ENCODE data around the gene PPP1R12A. TPM values are rescaled to one million over a fixed set of nuclear protein-coding genes. Genes with fewer than 3 reads are reported as not detected.

Gene PPP1R12A
- total RNA-seq, 1 experiment from 2014 or later = 52.0 TPM

GRCh38 chr12:79830440-79830839 lies 104.5 kb downstream of the PPP1R12A start (continued):
- TF ChIP-seq, protein P1, sequence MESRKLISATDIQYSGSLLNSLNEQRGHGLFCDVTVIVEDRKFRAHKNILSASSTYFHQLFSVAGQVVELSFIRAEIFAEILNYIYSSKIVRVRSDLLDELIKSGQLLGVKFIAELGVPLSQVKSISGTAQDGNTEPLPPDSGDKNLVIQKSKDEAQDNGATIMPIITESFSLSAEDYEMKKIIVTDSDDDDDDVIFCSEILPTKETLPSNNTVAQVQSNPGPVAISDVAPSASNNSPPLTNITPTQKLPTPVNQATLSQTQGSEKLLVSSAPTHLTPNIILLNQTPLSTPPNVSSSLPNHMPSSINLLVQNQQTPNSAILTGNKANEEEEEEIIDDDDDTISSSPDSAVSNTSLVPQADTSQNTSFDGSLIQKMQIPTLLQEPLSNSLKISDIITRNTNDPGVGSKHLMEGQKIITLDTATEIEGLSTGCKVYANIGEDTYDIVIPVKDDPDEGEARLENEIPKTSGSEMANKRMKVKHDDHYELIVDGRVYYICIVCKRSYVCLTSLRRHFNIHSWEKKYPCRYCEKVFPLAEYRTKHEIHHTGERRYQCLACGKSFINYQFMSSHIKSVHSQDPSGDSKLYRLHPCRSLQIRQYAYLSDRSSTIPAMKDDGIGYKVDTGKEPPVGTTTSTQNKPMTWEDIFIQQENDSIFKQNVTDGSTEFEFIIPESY (IDR thresholded peaks at IDR 0.05; ENCODE audit: extremely low read depth, insufficient replicate concordance, low read length) = no peak

DNA sequence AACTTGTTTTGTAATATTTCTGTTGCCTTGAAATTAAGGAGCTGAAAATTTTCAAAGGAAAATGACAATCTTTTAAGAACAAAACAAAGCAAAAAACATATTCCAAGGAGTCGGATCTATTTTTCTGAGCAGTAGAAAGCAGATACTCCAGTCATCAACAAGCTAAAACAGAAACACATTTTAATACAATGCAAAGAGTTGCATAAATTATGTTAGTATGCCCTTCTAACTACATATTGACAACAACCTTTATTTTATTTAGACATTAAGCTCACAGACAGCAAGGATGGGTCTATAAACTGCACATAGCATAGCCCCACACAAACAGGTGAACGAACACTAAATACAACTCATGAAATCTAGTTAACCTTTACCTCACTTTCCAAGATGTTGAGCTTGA lies 106.0 kb downstream of the PPP1R12A start:
- Histone ChIP-seq H3K9me3 (ENCODE audit: control insufficient read depth in 1 of 2, insufficient read depth in 1 of 2, low read depth in 1 of 2, low read length in 2 of 2) (no peaks in the 10 kb centered on the region; a peak in 1 of 4 replicates), H3K9ac (ENCODE audit: low read length) (no peak overlapping the region), H4K20me1 (ENCODE audit: insufficient read depth) (0 out of 2 replicates have a peak, but pooled peaks cover 9% of the 10 kb centered on the region), H3K4me1 (ENCODE audit: control insufficient read depth in 1 of 2, insufficient read depth in 2 of 2, low read length in 2 of 2) (no peaks in the 10 kb centered on the region), H3K4me2 (ENCODE audit: low read length) (no peak overlapping the region), H2AFZ (ENCODE audit: low read depth, low read length, poor library complexity, severe bottlenecking) (no peak overlapping the region), H3K9me2 (ENCODE audit: insufficient read depth) (no peaks in the 10 kb centered on the region), H3K4me3 (replicated peaks in 1 of 2; ENCODE audit: low read depth in 1 of 2, low read length in 2 of 2) (no peak overlapping the region), H3K27ac (ENCODE audit: low read depth, low read length) (no peak overlapping the region), H3K27me3 (ENCODE audit: insufficient read depth, low read length) (no peaks in the 10 kb centered on the region), H3K36me3 (ENCODE audit: control insufficient read depth in 1 of 2, insufficient read depth in 2 of 2, low read length in 2 of 2) (no peaks in the 10 kb centered on the region), H3K79me2 (ENCODE audit: insufficient read depth, low read length) (peaks cover 2% of the 10 kb centered on the region; the same call in 1 of the 2 replicates)
- TF ChIP-seq, protein P2, sequence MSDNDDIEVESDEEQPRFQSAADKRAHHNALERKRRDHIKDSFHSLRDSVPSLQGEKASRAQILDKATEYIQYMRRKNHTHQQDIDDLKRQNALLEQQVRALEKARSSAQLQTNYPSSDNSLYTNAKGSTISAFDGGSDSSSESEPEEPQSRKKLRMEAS (IDR thresholded peaks at IDR 0.05) = no peak
- TF ChIP-seq EZH2 (IDR thresholded peaks at IDR 0.05) = no peak
- TF ChIP-seq ZFX (IDR thresholded peaks at IDR 0.05) = no peak
- TF ChIP-seq, protein P1 (IDR thresholded peaks at IDR 0.05; ENCODE audit: extremely low read depth, insufficient replicate concordance, low read length) = no peak
- no peak for TF ChIP-seq CBX3 (IDR thresholded peaks at IDR 0.05; ENCODE audit: low read depth)
- TF ChIP-seq, protein P3, sequence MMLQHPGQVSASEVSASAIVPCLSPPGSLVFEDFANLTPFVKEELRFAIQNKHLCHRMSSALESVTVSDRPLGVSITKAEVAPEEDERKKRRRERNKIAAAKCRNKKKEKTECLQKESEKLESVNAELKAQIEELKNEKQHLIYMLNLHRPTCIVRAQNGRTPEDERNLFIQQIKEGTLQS (IDR thresholded peaks at IDR 0.05) = no peak
- no peak for TF ChIP-seq POLR2A (IDR thresholded peaks at IDR 0.05; ENCODE audit: borderline replicate concordance, extremely low read depth, insufficient read depth, insufficient read length)
- ATAC-seq (no peak), DNase-seq (ENCODE audit: low read depth, low spot score) (no peak)
- ChIA-PET CTCF (no interaction called here), RAD21 (ENCODE audit: low non-redundant PET in 1 of 2, low total read pairs in 2 of 2, uncharacterized antibody in 2 of 2, unreplicated experiment in 2 of 2) (no interaction called here), POLR2A (no interaction called here)
- intact Hi-C loops (cut with micrococcal nuclease) = no loop called here
- BruUV-seq (replicated peaks) = no TSS peak
